Vagina (tissue), 2 donors: Measurements from ENCODE around the gene CCDC18.

ENCODE experiments used
- CTCF ChIP-seq, 3 experiments: fragments of 450-650 bp in 2 of 3; fragments of 200-600 bp in 1 of 3; sonication (generic) in 1 of 3; IDR thresholded peaks; one replicate each; pipeline ENCODE4 v1.5.1; 2017 to 2019; ENCODE audit warnings: antibody characterized with exemption in 3 of 3, mild to moderate bottlenecking in 2 of 3, moderate library complexity in 2 of 3
- POLR2A ChIP-seq, 2 donors: fragments of 450-650 bp; IDR thresholded peaks; one replicate each; pipeline ENCODE4 v1.6.1; 2017; ENCODE audit warnings: antibody characterized with exemption in 2 of 2, mild to moderate bottlenecking in 2 of 2, moderate library complexity in 2 of 2

GRCh38 chr1:93151474-93151873, 29.1 kb upstream of the CCDC18 start:
- TF ChIP-seq CTCF (IDR thresholded peaks at IDR 0.05), result no peak
- no peak for TF ChIP-seq POLR2A (IDR thresholded peaks at IDR 0.05)
